Endodermal cell (in vitro differentiated cells): ENCODE data around the gene SLC19A1. TPM values are rescaled to one million over a fixed set of nuclear protein-coding genes. Genes with fewer than 3 reads are reported as not detected.

ENCODE experiments used
- DNase-seq: peaks from one replicate; pipeline ENCODE4 v3.0.0-alpha.2; 2017
- H3K27ac ChIP-seq: 2 replicates; pipeline ENCODE4 v1.5.1; 2013; ENCODE audit warnings: mild to moderate bottlenecking, low read depth, low read length, moderate library complexity
- H3K27me3 ChIP-seq: 2 replicates; pipeline ENCODE4 v1.6.1; 2013; ENCODE audit warnings: mild to moderate bottlenecking, low read length, moderate library complexity; ENCODE audit not compliant: insufficient read depth, control insufficient read depth, poor library complexity, severe bottlenecking
- H3K36me3 ChIP-seq: 2 replicates; pipeline ENCODE4 v1.7.0; 2013; ENCODE audit warnings: mild to moderate bottlenecking, low read length, moderate library complexity; ENCODE audit not compliant: control insufficient read depth, insufficient read depth
- H3K4me1 ChIP-seq: one replicate; pipeline ENCODE4 v1.7.0; 2013; ENCODE audit warnings: low read length; ENCODE audit not compliant: control insufficient read depth, insufficient read depth
- H3K4me3 ChIP-seq: 2 replicates; pipeline ENCODE4 v1.5.1; 2013; ENCODE audit warnings: mild to moderate bottlenecking, low read length, moderate library complexity
- H3K9ac ChIP-seq: 2 replicates; pipeline ENCODE4 v1.6.1; 2013; ENCODE audit warnings: mild to moderate bottlenecking, low read length, moderate library complexity; ENCODE audit not compliant: poor library complexity, severe bottlenecking; ENCODE audit errors: extremely low read depth
- H3K9me3 ChIP-seq: 2 replicates; pipeline ENCODE4 v1.6.1; 2013; ENCODE audit warnings: mild to moderate bottlenecking, low read length, moderate library complexity; ENCODE audit not compliant: control insufficient read depth
- H3K27ac Mint-ChIP-seq: 2 replicates; pipeline ENCODE4 v1.8.0; 2020; ENCODE audit warnings: mixed read lengths
- H3K27me3 Mint-ChIP-seq: 2 replicates; pipeline ENCODE4 v1.8.0; 2021; ENCODE audit warnings: mild to moderate bottlenecking, mixed read lengths; ENCODE audit not compliant: insufficient read depth
- H3K36me3 Mint-ChIP-seq: 2 replicates; pipeline ENCODE4 v1.8.0; 2020; ENCODE audit warnings: low read depth, mixed read lengths
- H3K4me1 Mint-ChIP-seq: 2 replicates; pipeline ENCODE4 v1.8.0; 2020; ENCODE audit warnings: mixed read lengths
- H3K4me3 Mint-ChIP-seq: 2 replicates; pipeline ENCODE4 v1.8.0; 2020; ENCODE audit warnings: mild to moderate bottlenecking, moderate library complexity, mixed read lengths
- H3K9me3 Mint-ChIP-seq: 2 replicates; pipeline ENCODE4 v1.8.0; 2020; ENCODE audit warnings: mild to moderate bottlenecking, mixed read lengths
- CTCF ChIP-seq: fragments of 200-600 bp; sonication (generic); conservative IDR thresholded peaks from 2 replicates; pipeline ENCODE4 v1.5.0; 2021; ENCODE audit warnings: antibody characterized with exemption, mild to moderate bottlenecking
- WGBS, 2 experiments: methylation state at CpG; one replicate each; pipeline versions ENCODE4 v1.1.5 to v1.1.7; 2013; ENCODE audit warnings: missing lambda C conversion rate in 2 of 2, mixed read lengths in 1 of 2; ENCODE audit not compliant: insufficient coverage in 1 of 2, insufficient read length in 1 of 2; 5-methylcytosine and 5-hydroxymethylcytosine counted together
- total RNA-seq, 2 donors: library from RNA; stranded (reverse); fragmentation: NEBNext Ultra II Directional in 1 of 2; extraction: Animal tissue kit (Norgen Biotek cat#: 25700) in 1 of 2; gene quantifications; 2 replicates in 1 of 2; 3 replicates in 1 of 2; pipeline ENCODE4 v1.2.1, GENCODE V29; 2021

Gene SLC19A1
- total RNA-seq, 2 donors from 2014 or later = 28.8 to 29.4 TPM

- Mint-ChIP-seq H3K4me3 (peak overlapping the region; percentile 27), H3K4me1 (peaks cover 18% of the 10 kb centered on the region), H3K9me3 (no peaks in the 10 kb centered on the region), H3K27ac (peak overlapping the region; percentile 69), H3K27me3 (no peaks in the 10 kb centered on the region), H3K36me3 (peaks cover 42% of the 10 kb centered on the region)
- H3K4me3 ChIP-seq = no peak overlapping the region
- H3K36me3 ChIP-seq = peaks cover 45% of the 10 kb centered on the region
- no peaks in the 10 kb centered on the region for H3K9me3 ChIP-seq
- H3K9ac ChIP-seq = no peak overlapping the region
- no peaks in the 10 kb centered on the region for H3K27me3 ChIP-seq
- H3K27ac ChIP-seq = peak overlapping the region; percentile 52
- WGBS, 2 experiments = 93 to 96% methylated on average over 5 to 7 of the region's 7 CpGs
- no peak for TF ChIP-seq CTCF
- peaks cover 9% of the 10 kb centered on the region for H3K4me1 ChIP-seq
- DNase-seq = no peak
Observed at GRCh38 chr21:45470087-45470515, 72.1 kb downstream of the SLC19A1 start.

GRCh38 chr21:45469273-45470086 is 72.8 kb downstream of the SLC19A1 start:
- WGBS, 2 experiments = 81 to 83% methylated on average over 20 to 24 of the region's 24 CpGs
- H3K9me3 ChIP-seq = no peaks in the 10 kb centered on the region
- H3K4me1 ChIP-seq = peaks cover 9% of the 10 kb centered on the region

DNA sequence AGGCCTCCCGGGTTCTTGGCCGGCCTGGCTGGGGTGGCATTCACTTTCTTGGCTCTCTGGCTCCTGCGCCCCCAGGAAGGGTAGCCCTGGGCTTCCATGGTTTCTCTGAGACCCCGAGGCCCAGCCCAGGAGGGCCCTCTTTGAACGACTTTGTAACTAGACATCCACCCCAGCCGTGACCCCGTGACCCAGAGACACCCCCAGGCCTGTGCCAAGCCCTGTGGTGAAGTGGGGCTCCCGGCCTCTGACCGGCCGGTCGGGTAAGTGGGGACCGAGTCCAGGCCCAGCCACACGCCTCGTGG is 73.3 kb downstream of the SLC19A1 start:
- WGBS, 2 experiments = 97 to 98% methylated on average over 6 to 14 of the region's 14 CpGs
- Mint-ChIP-seq H3K36me3 (peaks cover 31% of the 10 kb centered on the region), H3K27ac (no peak overlapping the region), H3K4me1 (peaks cover 18% of the 10 kb centered on the region), H3K9me3 (no peaks in the 10 kb centered on the region), H3K27me3 (no peaks in the 10 kb centered on the region), H3K4me3 (no peak overlapping the region)
- no peak for DNase-seq
- Histone ChIP-seq H3K9me3 (no peaks in the 10 kb centered on the region), H3K27ac (peak overlapping the region; percentile 57), H3K9ac (no peak overlapping the region), H3K27me3 (no peaks in the 10 kb centered on the region), H3K36me3 (peaks cover 40% of the 10 kb centered on the region), H3K4me3 (no peak overlapping the region), H3K4me1 (peaks cover 9% of the 10 kb centered on the region)
- no peak for TF ChIP-seq CTCF

More at GRCh38 chr21:45469273-45470086, 72.8 kb downstream of the SLC19A1 start:
- Histone ChIP-seq H3K27me3 (no peaks in the 10 kb centered on the region), H3K27ac (peak overlapping the region; percentile 57), H3K36me3 (peaks cover 41% of the 10 kb centered on the region), H3K9ac (no peak overlapping the region), H3K4me3 (no peak overlapping the region)
- Mint-ChIP-seq H3K4me1 (peaks cover 18% of the 10 kb centered on the region), H3K27ac (peak overlapping the region; percentile 69), H3K36me3 (peaks cover 36% of the 10 kb centered on the region), H3K27me3 (no peaks in the 10 kb centered on the region), H3K4me3 (peak overlapping the region; percentile 27), H3K9me3 (no peaks in the 10 kb centered on the region)
- no peak for DNase-seq
- no peak for TF ChIP-seq CTCF
